Brain pericyte (primary cell): ENCODE data around the gene CFAP91.

ENCODE experiments used
- DNase-seq: peaks from one replicate; pipeline ENCODE4 v3.0.0-alpha.2; 2012; ENCODE audit warnings: low read depth, low spot score

The CFAP91 gene

DNA sequence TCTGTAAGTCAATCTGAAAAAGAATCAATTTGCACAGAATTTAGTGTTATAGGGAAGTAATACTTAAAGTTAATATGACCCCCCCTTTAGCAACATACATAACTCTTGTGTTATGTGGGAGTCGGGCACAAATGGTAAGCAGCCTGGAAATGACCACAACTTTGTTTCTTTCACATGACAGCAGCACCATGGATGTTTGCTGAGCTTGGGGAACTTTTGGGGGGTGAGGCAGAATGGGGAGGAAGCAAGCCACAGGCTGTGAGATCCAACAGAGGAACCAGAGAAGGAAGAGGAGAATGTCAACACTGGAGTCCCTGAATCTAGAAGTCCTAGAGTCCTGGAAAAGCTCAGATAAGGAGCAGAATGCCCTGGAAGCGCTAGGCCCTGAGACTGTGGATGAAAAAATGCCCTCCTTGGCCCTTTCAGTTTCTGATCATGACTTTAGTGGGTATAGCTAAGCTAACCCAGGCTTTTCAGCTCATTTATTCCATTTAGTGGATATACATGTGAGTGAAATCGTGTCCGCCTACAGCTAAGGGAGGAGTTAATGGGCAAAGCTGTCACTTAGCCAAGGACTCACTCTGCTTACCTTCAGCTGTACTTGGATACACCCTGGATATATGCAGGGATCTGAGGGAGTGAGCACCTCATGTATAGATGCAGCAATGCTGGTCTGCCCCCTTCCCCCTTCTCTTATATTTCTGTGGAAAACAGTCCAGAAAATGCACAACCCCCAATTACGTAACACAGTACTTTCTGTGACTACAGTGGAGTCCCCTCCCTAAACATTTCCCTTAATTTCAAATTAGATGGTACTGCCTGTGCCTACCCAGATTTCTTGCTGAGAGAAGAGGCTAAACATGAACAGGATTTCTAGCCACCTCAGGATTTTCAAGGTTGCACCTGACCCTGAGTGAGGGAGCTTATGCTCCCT is 39.1 kb downstream of the CFAP91 start:
- DNase-seq: no peak

- DNase-seq: no peak
Measured at GRCh38 chr3:119743921-119744320, 41.1 kb downstream of the CFAP91 start.

GRCh38 chr3:119745942-119746341 is 43.1 kb downstream of the CFAP91 start:
- no peak for DNase-seq

DNA sequence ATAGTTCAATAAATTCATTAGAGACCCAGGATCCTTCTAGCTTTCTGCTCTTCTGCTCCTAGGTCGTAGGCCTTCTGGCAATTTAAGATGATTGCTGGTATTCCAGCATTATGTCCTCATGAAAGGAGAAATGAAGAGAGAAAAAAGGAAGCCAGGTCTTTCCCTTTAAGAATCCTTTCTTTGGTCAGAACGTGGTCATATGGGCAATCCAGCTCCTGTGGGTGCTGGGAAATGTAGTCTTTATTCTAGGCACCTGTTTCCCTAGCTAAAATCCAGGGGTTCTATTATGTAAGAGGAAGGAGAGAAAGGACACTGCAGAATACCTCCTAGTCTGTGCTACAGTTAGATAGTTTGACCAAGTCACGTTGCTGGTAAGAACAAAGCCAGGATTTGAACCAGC is 43.6 kb downstream of the CFAP91 start:
- DNase-seq: no peak

DNA sequence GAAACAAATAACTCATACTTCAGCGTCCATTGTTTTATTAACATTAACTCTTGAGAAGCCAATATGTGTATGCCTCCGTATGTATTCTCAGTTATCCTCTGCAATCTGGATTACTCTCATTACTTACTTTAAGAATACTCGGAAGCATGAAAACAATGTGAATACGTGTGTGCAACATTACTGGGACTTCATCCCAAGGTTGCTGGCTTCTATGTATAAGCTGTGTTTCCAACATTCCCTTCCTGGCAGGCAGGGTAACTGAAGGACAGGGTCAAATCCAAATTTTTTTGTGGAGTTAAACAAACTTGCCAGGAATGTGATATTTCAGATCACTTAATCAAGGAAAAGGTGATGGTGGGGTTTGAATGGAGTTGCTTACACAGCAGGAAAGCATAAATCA is 44.5 kb downstream of the CFAP91 start:
- no peak for DNase-seq

- no peak for DNase-seq
Measured at GRCh38 chr3:119748991-119749390, 46.2 kb downstream of the CFAP91 start.

GRCh38 chr3:119751423-119751822 is 48.6 kb downstream of the CFAP91 start:
- DNase-seq: no peak
